SKM-1 treated with dmso at 0.1 percent for 144 hours (cell line): ENCODE measurements around the gene TAF13.

Source experiments
- DNase-seq: peaks from one replicate; lab custom pipeline; 2025; ENCODE audit not compliant: unreplicated experiment; lab: John Stamatoyannopoulos, UW

TAF13 gene, protein sequence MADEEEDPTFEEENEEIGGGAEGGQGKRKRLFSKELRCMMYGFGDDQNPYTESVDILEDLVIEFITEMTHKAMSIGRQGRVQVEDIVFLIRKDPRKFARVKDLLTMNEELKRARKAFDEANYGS

DNA sequence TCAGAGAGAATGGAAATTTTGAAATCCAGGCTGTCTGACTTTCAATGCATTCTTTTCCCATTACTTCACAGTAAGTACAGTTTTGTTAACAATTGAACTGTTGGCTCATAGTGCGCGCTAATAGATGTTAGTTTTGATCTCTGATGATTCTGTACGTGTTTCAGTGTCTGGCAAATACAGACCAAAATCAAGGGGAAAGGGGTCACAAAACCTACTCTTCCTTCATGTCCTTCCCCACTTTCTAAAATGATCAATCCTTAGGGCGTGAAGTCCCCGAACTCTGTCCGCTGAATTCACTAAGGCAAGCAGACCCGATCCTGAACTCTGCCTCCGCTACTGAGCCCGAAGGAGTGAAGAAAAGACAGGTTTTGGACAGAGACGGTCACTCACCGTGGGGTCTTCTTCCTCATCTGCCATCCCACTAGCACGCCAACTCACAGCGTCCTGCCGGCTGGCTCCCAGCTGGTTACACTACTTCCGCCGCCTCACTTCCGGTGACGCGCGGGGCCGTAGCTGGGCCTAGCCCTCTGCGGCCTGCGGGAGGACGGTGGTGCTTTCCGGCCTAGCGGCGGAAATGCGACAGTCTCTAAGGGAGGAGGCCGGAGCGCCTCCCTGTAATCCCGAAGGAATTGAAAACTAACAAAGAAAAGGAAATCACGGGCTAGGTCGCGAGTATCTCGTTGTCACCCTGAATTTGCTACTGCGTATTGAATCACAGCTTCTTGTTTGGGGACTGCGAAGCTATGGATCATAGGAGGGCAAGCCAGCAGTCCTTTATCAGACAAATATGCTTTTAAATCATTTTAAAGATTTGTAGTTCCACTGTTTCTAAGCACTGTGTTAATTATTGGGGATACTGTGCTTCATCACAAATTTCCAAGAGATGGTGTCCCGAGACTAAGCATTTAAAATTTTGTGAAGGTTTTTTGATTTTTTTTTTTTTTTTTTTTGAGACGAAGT lies at the start of gene TAF13:
TAF13 (minus strand) TSS at position 473 of the 960 bp plus-strand sequence; CDS start at position 417, 56 bp downstream.
- DNase-seq, result peak; percentile 91

DNA sequence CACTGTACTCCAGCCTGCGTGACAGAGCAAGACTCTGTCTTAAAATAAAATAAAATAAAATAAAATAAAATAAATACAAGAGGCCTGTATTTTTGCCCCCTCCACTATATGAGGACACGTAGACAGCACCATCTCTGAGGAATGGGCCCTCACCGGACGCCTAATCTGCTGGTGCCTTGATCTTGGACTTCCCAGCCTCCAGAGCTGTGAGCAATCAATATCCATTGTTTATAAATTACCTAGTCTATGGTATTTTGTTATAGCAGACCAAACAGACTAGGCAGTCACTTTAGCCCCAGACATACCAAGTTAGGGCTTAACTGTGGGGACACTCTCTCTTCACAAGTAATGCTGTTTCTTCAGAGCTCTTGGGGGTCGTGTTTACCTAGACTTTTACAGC lies 44.6 kb upstream of the TAF13 start:
- no peak for DNase-seq

DNA sequence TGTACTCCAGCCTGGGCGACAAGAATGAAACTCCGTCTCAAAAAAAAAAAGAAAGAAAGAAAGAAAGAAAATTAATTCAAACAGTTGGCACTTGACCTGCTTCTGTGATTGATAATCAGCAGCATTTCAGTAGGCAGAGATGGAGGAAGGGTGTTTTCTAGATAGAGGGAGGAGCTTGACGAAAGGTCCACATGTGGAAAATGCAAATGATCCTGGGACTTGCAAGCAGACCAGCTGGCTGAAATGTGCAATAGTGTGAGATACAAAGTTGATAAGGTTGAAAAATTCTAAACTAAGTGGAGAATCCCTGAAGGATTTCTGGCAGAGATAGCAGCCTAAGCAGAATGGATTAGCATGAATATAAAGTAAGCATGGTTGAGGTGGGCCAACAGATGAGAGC lies 42.3 kb upstream of the TAF13 start:
- no peak for DNase-seq

DNA sequence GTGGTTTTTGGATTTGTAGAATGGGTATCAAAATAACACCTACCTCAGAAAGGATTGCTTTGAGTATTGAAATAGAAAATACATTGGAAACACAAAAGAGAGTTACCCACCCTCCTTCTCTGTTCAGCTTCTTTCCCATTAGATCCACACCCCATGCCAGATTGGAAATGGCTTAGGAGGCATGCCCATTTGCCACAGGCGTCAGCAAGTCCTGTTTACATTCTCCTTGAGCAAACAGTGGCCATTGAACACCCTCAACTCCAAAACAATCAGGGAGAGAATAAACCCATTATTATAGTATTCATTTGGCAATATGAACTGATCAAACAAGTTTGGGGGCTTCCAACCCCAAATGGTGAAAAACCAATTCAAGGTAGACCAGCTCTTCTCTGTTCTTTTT lies 40.5 kb upstream of the TAF13 start:
- DNase-seq, result no peak

DNA sequence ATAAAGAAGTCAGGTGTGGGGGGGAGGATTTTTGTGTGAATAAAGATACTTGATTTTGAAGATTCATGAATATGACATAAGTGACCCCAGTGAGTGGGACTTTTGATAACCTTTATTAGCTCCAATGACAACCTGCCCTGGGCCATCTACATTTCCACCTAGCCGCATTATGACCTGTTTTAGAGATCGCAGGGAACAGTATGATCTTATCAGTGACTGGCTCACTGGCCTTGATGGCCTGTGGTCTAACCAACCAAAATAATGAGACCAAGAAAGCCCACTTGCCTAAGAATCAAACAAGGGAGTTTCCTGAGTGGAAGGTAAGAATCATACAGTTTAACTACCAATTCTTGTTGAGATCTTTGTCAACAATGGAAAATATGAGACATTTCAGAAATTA lies 39.9 kb upstream of the TAF13 start:
- no peak for DNase-seq

DNA sequence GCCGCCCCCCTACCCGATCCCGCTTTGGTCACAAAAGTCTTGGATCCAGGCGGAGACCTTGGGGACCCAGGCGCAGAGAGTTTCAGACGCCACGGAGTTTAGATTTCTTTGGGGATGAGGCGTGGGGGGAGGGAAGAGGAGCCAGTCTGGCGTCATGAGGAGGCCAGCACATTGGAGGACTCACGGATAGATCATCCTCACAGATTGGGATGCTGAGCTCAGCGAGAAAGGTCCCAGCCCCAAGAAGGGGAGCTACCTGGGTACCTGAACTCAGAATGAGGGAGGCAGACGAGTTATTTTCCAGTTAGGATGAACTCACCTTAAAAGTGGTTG lies 38.5 kb upstream of the TAF13 start:
- no peak for DNase-seq

DNA sequence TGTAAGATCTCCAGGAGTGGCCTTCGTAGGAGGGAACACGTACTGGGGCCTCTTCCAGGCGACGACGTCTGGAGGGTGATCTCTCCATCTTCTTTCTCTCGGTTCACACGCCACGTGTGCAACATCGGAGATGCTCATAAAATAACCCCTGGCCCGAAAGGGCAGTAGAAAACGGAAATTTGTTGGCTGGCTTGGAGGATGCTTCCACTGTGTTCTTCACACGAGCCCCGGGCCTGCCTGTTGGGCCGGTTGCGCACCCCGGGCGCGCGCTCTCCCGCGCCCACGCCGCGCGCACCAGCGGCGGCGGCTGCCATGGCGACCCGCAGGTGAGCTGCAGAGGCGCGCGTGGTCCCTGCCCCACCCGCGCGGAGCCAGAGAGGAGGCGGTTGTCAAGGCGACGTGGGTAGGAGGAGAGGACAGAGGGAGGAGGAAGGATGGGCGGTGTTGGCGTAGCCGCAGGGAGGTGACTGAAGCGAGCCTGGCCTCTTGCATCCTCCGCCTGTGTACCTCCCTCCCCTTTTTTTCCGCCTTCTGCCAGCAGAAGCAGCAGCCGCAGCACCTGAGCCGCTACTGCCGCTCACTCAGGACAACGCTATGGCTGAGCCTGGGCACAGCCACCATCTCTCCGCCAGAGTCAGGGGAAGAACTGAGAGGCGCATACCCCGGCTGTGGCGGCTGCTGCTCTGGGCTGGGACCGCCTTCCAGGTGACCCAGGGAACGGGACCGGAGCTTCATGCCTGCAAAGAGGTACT lies 38.0 kb upstream of the TAF13 start, which contains the start of gene ELAPOR1:
ELAPOR1 (plus strand) TSS at position 526 of the 752 bp plus-strand sequence; CDS start at position 595, 69 bp downstream.
- no peak for DNase-seq

DNA sequence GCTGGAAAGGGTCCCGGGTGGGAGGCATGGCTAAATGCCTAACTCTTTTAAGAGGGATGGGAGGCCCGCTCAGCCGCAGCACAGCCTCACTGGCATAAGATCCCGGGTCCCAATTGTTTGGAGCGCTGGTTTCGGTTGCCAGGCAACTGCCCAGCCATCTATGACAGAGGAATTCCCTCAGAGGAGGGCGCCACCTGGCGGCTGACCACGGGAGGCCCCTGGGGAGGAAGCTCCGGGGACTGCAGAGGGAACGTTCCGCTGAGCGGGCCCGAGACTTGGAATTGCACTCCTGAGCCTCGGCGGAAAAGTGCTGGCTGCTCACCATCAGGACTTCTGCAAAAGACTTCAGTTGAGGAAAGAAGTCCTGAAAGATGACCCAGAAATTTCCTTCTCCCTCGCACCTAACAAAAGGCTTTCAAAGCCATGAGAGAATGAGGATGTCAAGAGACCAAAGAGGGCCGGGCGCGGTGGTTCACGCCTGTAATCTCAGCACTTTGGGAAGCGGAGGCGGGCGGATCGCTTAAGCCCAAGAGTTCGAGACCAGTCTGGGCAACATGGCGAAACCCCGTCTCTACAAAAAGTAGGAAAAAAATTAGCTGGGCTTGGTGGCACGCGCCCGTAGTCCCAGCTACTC lies 37.0 kb upstream of the TAF13 start:
- peak; percentile 80 for DNase-seq

DNA sequence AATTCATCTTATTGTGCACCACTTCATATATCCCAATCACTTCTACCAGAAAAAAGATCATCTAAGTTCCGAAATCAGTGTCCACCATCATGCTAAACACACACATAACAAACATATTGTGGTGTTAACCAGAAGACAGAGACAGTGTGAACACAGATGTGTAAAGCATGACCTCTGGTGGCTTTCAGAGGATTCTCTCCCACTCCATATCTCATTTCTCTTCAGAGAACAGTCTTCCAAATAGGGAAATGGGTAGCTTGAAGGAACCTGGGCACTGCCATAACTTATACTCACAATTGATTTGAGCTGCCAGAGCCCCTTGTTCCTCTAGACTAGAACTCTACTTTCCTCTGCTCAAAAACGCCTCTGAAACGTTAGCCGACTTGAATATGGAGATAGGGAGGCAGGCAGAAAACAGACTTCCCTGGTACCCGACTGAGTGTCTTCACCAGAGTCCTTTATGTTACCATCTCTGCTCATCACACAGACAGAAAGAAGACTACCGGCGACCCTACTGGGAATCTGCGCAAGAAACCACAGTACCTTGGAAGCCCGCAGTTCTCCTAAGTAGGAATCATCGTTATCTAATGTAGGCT lies 36.4 kb upstream of the TAF13 start:
- peak; percentile 40 for DNase-seq

DNA sequence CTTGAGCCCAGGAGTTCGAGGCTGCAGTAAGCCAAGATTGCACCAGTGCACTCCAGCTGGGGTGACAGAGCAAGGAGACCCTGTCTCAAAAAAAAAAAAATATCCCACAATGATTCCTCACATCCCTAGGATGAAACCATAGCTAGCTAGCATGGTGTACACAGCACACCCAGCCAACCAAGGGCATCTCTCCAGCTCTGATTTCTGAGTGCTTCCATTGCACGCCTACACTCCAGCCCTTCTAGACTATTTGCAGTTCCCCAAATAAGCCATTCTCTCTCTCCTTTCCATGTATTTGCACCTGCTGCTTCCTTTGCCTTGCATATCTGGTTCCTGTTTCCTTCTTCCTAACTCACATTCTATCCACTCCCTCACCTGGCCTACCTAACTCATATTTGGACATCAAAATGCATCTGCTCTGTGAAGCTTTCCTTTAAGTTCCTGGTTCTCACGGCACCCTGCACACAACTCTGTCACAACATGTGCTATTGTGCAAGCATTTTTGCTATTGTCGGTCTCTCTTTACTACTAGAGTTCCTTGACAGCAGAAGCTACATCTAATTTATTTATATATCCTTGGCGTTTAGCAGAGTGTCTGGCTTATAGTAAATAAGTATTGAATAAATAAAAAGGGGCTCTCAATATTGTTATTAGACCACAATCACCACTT lies 35.7 kb upstream of the TAF13 start:
- DNase-seq, result peak; percentile 79

DNA sequence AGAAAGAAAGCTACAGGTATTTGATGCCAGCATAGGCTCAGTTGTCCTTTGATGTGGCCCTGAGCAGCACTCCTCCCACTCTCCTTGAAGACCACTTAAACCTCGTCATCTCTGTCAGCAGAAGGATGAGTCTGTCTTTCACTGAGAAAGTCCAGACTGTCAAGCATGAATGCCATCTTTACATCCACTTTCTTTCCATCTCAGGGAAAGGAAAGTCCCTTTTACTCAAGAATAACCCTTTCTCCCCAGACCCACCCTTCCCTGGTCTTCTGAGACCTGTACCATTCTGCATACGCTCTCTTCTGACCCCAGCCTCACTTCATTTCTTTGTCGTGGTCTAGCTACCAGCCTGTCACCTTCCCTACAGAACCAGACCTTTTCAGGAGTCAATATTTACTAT lies 34.1 kb upstream of the TAF13 start:
- no peak for DNase-seq

DNA sequence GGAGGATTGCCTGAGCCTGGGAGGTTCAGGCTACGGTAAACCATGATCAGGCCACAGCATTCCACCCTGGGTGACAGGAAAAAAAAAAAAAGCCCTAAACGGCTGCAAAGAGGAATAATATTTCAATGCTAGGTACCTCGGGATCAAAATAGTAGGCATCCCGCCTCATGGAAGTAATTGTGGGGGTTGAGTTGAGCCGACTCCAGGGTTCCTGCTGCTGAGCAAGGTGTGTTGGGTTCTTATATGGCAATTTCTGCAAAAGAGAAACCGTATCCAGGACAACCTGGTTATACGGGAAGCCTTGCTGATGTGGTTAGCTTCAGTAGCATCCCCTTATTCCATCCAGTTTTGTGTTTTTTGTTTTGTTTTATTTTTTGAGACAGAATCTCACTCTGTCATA lies 32.0 kb upstream of the TAF13 start:
- DNase-seq, result no peak

DNA sequence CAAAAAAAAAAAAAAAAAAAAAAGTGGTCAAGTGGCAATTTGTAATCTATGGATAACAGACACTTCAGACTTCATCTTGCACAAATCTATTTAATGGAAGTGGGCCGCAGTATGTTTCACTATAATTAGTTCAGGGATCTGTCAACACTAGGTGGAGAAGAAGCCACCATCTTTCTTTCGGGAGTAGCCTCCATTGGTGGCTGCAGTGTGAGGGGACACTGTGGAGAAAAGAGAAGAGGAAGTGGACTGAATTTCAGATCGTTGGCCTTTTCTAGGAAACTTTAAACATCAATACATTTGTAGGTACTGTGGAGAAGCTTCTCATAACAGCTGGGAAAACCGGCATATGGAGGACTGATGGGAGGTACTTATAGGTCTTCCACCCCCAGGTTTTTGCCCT lies 30.1 kb upstream of the TAF13 start:
- no peak for DNase-seq

DNA sequence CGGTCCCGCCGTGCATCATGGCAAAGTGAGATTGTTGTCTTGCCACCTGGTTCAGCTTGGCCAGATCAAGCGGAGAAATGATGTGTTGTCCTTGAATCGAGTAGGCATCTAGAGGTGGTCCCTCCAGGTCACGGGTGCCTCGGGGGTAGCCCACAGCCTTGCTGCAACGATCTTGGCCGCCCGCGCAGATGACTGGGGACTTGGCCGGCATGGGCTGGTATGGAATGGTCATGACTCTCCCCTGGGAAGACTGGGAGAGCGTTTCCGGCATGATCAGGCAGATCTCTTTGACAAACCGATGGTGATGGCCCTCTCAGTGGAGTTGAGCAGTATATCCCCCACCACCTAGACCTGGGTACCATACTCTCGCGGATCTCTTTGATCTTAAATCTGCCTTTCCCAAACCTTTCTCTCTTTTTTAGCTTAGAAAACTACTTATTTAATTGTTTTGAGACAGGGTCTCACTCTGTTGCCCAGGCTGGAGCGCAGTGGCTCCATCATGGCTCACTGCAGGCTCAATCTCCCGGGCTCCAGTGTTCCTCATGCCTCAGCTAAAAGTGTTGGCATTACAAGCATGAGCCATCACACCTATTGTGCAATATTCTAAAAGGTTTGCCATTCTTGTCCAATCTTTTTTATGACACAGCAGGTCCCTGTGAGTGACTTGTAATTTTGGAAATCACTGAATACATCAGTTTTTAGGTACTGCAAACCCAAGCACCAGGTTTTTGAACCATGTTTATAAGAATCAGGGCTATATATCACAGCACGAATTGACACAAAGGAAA lies 28.8 kb upstream of the TAF13 start:
- DNase-seq, result no peak

DNA sequence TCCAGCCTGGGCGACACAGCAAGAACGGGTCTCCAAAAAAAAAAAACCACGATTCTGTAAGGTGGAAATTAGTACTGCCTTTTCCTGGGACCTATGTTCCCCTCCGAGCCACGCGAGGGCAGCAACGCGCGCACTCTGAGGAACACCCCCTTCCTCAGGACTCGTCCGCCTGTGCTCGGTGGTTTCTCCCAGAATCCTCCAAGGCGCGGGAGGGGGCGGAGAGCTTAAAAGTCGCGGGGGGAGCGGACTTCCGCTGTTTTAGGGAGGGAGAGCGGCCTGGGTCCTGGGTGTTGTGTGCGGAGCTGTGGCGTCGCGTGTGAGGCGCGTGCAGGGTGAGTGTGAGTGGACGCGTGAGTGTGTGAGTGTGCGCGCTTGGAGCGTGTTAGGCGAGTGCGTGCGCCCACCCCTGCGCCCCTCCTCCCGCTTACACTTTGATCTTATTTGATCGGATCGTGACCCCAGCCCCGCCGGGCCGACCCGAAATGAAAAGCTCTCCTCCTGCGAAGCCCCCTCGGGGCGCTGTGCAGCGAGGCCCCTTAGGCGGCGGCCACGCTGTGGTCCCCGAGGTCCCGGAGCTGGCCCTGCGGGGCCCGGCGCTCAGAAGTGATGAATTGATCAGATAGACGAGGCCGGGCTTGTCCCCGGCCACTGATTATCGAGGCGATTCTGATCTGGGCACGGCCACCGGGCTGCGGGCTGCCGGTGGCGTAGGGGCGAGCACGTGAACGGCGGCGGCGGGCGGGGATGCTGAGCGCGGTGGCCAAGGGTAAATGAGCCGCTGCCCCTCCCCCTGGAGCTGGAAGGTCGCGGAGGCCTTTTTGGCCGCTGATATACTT lies 24.4 kb upstream of the TAF13 start:
- DNase-seq, result peak; percentile 95

DNA sequence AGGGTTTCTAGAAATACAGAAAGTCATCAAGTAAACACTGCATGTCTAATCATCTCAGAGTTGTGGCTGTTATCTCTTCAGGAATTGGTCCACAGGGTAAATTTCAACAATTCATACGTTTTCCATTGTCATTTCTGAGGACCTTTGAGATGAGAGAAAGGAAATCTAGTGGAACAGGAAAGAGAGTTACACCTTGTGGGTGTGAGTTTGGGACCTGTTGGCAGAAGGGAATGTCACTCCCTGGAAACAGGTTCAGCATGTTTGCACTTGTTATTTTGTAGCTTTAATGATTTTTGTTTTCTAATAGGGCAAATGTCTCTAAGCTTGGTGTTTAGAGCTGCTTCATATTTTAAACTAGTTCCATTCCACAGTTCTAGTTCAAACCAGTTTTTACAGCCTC lies 20.3 kb upstream of the TAF13 start:
- no peak for DNase-seq

DNA sequence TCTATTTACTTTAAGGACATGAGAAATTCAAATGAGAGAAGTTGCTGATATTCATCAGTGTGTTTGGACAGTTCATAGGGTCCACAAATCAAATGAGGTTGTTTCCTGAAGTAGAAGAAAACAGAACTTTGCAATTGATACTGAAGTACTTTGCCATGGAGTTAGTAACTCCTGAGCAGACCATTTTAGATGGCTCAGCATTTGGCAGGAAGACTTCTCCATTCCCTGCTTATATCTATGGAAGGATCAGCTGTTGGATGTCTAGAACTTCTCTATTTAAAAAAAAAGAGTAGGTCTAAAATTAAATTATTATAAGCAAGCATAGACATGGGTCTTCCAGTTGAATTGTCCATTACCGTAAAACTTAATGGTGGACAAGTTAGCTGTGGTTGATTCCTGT lies 19.8 kb upstream of the TAF13 start:
- DNase-seq, result no peak

DNA sequence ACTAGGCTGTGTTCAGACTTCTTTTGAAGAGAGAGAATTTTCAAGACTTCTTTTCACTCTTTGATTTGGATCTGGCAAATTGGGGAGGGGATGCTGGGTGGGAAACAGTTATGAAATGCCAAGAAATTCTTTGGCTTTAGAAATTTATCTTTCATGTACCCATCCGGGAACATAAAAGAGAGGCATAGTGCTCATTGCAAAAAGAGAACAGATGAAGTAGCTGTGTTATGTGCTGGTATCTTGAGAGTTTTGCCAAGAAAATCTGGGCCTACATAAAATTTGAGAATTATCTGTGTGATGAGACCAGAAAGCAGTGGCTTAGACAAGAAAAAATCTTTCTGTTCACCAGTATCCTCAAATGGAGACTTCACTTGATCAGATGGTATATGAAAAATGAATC lies 19.1 kb upstream of the TAF13 start:
- no peak for DNase-seq

DNA sequence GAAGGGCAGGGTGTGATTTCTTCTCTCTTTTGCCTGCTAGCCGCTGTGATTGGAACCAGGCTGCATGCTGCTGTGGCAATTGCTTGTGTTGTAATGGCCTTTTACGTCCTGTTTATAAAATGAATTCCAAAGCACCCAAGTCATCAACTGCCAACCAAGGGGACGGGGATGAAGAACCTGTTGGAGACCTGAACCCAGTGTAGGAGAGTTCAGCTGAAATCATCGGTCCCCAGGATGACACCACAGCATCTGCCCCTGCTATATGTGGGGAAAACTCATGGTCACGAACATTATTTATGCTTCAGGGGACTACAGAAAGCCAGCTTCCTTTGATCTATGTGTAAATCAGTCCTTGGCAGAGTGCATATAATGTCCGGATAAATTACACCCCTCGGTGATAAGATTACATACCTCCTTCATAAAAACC lies 18.6 kb upstream of the TAF13 start:
- DNase-seq, result no peak
